HepG2 (cell line): ENCODE data around the gene ANKRD17. TPM values are rescaled to one million over a fixed set of nuclear protein-coding genes. Genes with fewer than 3 reads are reported as not detected.

ENCODE experiments used
- FOXM1 ChIP-seq: sonication (generic); formaldehyde crosslinking; IDR thresholded peaks from 2 replicates; pipeline ENCODE4 v1.5.0; 2020; ENCODE audit warnings: missing genetic modification reagents
- HMGA1 ChIP-seq: sonication (generic); formaldehyde crosslinking; conservative IDR thresholded peaks from 2 replicates; pipeline ENCODE4 v1.4.0; 2020; ENCODE audit warnings: missing genetic modification reagents
- HMGXB3 ChIP-seq: sonication (generic); formaldehyde crosslinking; IDR thresholded peaks from 2 replicates; pipeline ENCODE4 v1.4.0; 2020; ENCODE audit warnings: missing genetic modification reagents, borderline replicate concordance
- HOXA7 ChIP-seq: sonication (generic); formaldehyde crosslinking; IDR thresholded peaks from 2 replicates; pipeline ENCODE4 v1.8.1; 2022; ENCODE audit warnings: mild to moderate bottlenecking, missing genetic modification reagents, moderate library complexity
- STAT6 ChIP-seq: sonication (generic); formaldehyde crosslinking; IDR thresholded peaks from 2 replicates; pipeline ENCODE4 v1.4.0; 2020; ENCODE audit warnings: missing genetic modification reagents, mild to moderate bottlenecking, borderline replicate concordance
- THYN1 ChIP-seq: sonication (generic); formaldehyde crosslinking; IDR thresholded peaks from 2 replicates; pipeline ENCODE4 v1.8.1; 2023; ENCODE audit warnings: low read depth, mild to moderate bottlenecking, moderate library complexity, missing genetic modification reagents, borderline replicate concordance
- WIZ ChIP-seq: sonication (generic); formaldehyde crosslinking; IDR thresholded peaks from 2 replicates; pipeline ENCODE4 v1.5.1; 2020; ENCODE audit warnings: mild to moderate bottlenecking, missing genetic modification reagents
- ZNF121 ChIP-seq: sonication (generic); formaldehyde crosslinking; IDR thresholded peaks from 2 replicates; pipeline ENCODE4 v1.5.0; 2020; ENCODE audit warnings: mild to moderate bottlenecking, missing genetic modification reagents
- ZNF383 ChIP-seq: sonication (generic); formaldehyde crosslinking; IDR thresholded peaks from 2 replicates; pipeline ENCODE4 v1.4.0; 2020; ENCODE audit warnings: missing genetic modification reagents, mild to moderate bottlenecking, borderline replicate concordance
- ZNF446 ChIP-seq: sonication (generic); formaldehyde crosslinking; IDR thresholded peaks from 2 replicates; pipeline ENCODE4 v1.5.0; 2020; ENCODE audit warnings: mild to moderate bottlenecking, missing genetic modification reagents
- ZNF501 ChIP-seq: sonication (generic); formaldehyde crosslinking; IDR thresholded peaks from 2 replicates; pipeline ENCODE4 v1.5.1; 2020; ENCODE audit warnings: mild to moderate bottlenecking, moderate library complexity, missing genetic modification reagents
- ZNF547 ChIP-seq: sonication (generic); formaldehyde crosslinking; IDR thresholded peaks from 2 replicates; pipeline ENCODE4 v1.5.1; 2020; ENCODE audit warnings: mild to moderate bottlenecking, missing genetic modification reagents
- ZNF589 ChIP-seq: sonication (generic); formaldehyde crosslinking; conservative IDR thresholded peaks from 2 replicates; pipeline ENCODE4 v1.8.0; 2022; ENCODE audit warnings: mild to moderate bottlenecking, moderate library complexity, missing genetic modification reagents
- polyA plus RNA-seq, 8 experiments: library from polyadenylated mRNA; depleted of rRNA in 3 of 8; stranded (reverse) in 7 of 8; unstranded in 1 of 8; fragments of >200 nt; fragmentation: Illumina TruSeq in 4 of 8; extraction: Trizol in 4 of 8; gene quantifications; 2 replicates each; pipeline versions ENCODE4 v1.2.1 to v1.2.3, GENCODE V29; 2011 to 2016; ENCODE audit warnings: low read depth in 4 of 8, missing spikeins in 1 of 8, mixed read lengths in 1 of 8; ENCODE audit not compliant: insufficient read depth in 1 of 8
- total RNA-seq, 5 experiments: library from RNA; depleted of rRNA; stranded (reverse); fragments of >200 nt; fragmentation: Illumina TruSeq; extraction: Trizol; gene quantifications; 2 replicates each; pipeline ENCODE4 v1.2.3, GENCODE V29; 2016; ENCODE audit warnings: low read depth in 1 of 5

The ANKRD17 gene
- total and polyA plus RNA-seq, 2 of the 13 experiments (the other 11 are each of a cell fraction or from before 2014, with no cell fraction given) = 55.7 to 61.1 TPM

- TF ChIP-seq ZNF501 (CRISPR knock-in tag) (peak; percentile 87), STAT6 (CRISPR knock-in tag) (no peak), THYN1 (CRISPR knock-in tag) (no peak), WIZ (no peak), HMGXB3 (no peak), ZNF589 (CRISPR knock-in tag) (peak; percentile 66; the same call in 1 of the 2 replicates), HOXA7 (CRISPR knock-in tag) (no peak), ZNF121 (CRISPR knock-in tag) (no peak; the same call in 1 of the 2 replicates), ZNF547 (CRISPR knock-in tag) (no peak; the same call in 1 of the 2 replicates), ZNF446 (CRISPR knock-in tag) (peak; percentile 4; the same call in 1 of the 2 replicates), HMGA1 (CRISPR knock-in tag) (no peak), ZNF383 (CRISPR knock-in tag) (no peak), FOXM1 (CRISPR knock-in tag) (0 out of 2 replicates have a peak, but pooled peaks have one; percentile 61)
Measured at GRCh38 chr4:73258686-73259570, at the start of gene ANKRD17 (continued).
